HG03025 (cell line): Measurements from ENCODE around the gene PDXK.
"Not testable (repeated sequence)": the region's sequence is repeated elsewhere in the genome, so short reads cannot be mapped to it uniquely, and the experiment has no call there.

Experiments
- ATAC-seq: cut with Tn5 transposase; IDR thresholded peaks from one replicate; pipeline ENCODE4 v1.9.1; 2021; ENCODE audit warnings: mild to moderate bottlenecking, moderate library complexity; ENCODE audit not compliant: unreplicated experiment, low FRiP score

The PDXK gene

DNA sequence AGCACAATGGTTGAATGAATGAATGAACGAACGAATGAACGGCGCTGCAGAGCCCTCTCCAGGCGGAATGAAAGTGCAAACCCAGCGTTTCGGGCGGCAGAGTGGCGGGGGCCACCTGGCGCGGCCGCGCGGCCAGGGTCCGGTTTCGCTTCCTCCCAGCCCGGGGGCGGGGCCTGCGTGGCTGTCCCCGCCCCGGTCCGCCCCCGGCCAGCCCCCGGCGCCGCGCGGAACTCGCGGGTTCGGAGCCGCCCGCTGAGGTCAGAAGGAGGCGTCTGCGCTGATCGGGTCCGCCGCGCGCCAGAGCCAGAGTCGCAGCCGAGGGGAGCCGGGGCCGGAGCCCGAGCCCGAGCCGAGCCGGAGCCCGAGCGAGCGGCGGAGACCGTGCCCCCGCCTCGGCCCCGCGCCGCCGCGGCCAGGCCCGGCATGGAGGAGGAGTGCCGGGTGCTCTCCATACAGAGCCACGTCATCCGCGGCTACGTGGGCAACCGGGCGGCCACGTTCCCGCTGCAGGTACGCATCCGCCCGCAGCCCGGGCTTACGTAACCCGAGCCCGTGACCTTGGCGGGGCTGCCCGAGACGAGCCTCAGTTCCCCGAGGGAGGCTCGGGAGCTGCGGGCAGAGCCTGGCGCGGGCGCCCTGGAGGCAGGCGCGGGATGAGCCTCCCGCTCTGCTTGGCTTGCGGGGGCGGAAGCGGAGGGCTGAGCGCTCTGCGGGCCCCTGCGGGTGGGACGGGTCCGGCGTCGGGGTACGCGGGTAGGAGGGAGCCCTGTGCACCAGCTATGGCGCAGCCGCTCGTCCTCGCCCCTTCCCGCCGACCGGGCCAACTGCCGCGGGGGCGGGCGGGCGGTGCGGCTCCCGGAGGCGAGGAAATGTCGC lies at the start of gene PDXK:
Gene PDXK, plus strand, starts transcription at position 258 of the 876 bp plus-strand sequence. Its CDS starts 166 bp downstream, at position 424.
- ATAC-seq = peak; percentile 70

DNA sequence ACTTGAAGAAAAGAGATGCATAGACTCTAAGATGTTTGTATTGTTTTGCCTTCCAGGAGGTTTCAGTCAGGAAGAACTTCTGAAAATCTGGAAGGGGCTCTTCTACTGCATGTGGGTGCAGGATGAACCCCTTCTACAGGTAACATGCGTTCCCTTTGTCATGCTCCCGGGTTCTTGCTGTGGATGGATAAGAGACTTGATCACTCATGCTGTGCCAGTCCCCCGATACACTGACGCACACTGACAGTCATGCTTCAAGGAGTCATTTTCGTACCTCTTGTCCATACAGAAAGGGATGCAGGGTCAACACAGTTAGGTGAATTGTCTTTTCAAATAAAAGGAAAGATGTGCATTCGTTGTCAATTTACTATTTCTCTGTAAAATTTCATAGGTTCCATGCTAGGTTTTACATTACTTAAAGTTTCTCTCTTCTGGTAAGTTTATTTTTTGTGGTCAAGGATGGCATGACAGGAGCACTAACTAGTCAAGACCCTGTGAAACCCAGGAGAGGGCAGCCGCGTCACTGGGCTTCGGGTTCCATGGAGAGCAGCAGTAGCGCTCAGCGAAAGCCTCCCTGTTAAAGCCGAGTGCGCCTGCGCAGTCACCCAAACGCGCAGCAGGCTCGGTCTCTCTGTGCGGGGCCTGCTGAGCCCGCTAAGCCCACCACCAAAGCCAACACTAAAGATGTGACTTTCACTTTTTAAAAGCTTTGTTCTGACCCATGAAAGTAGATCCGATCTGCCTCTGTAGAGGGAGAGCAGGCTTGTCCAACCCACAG lies 48.9 kb upstream of the PDXK start:
- no peak for ATAC-seq

DNA sequence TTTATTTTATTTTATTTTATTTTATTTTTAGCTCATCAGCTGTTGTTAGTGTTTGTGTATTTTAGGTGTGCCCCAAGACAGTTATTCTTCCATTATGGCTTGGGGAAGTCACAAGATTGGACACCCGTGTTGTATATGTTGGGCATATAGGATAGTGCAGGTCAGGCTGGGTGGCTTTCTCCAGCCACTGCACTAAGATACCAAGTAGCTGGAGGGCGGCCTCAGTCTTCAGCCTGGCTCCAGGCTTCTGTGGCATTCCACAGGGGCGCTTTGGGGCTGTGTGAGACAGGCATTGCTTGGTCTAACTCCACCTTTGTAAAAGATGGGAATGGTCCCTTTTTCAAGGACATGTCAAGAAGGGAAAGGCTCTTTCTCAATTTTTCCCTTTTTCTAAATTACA lies 43.1 kb upstream of the PDXK start:
- no peak for ATAC-seq

DNA sequence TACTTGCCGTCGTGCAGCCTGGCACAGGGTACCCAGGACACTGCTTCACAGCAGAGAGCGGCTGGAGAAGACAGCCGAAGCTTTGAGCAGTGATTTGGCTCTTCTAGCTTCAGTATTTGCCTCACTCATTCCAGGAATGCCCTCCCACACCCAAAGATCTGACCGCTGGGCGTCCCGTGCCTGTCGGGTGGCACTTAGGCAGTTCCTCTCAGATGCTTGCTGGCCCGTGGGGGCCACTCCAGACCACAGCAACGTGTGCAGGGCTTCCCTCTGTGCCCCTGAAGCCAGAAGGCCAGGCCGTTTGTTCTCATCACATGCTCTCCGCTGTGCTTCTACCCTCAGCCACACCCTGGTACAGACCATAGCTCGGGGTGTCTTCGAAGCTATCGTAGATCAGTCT lies 42.5 kb upstream of the PDXK start:
- no peak for ATAC-seq

DNA sequence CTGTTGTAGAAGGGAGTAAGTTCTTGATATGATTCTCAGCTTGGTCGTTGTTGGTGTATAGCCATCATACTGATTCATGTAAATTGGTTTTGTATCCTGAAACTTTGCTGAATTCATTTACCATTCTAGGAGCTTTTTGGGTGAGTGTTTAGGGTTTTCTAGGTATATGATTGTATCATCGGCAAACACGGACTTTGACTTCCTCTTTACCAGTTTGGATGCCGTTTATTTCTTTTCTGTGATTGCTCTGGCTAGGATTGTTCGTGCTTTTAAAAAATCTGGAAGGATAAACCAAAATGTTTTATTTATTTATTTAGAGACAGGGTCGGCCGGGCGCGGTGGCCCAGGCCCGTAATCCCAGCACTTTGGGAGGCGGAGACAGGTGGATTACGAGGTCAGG lies 39.0 kb upstream of the PDXK start:
- ATAC-seq = no peak

DNA sequence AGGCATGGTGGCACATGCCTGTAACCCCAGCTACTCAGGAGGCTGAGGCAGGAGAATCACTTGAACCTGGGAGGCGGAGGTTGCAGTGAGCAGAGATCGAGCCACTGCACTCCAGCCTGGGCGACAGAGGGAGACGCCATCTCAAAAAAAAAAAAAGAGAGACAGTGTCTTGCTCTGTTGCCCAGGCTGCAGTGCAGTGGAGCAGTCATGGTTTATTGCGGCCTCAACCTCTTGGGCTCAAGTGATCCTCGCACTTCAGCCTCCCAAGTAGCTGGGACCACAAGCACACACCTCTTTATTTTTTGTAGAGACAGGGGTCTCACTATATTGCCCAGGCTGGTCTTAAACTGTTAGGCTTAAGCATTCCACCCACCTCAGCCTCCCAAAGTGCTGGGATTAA lies 38.5 kb upstream of the PDXK start:
- ATAC-seq = not testable (repeated sequence)

DNA sequence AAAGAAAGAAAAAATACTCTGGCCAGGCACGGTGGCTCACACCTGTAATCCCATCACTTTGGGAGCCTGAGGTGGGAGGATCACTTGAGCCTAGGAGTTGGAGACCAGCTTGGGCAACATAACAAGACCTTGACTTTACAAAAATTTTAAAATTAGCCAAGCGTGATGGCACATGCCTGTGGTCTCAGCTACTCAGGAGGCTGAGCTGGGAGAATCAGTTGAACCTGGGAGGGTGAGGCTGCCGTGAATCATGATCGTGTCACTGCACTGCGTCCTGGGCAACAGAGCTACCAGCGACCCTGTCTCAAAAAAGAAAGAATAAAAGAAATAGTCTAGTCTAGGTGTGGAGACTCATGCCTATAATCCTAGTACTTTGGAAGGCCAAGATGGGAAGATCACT lies 37.3 kb upstream of the PDXK start:
- no peak for ATAC-seq

DNA sequence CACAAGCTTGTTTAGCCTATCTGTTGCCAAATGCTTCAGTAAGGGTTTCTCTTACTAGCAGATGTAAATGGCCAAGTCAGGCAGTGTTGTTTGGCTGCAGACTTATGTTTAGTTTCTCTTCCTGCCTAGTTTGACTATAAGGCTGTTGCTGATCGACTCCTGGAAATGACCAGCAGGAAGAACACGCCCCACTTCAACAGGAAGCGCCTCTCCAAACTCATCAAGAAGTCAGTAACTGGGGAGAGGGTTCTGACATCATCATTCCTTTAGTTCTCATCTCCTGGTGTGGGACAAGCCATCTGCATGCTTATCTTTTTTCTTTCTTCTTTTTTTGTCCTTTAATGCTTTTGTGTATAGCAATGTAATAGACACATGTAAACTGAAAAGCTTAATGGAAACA lies 34.5 kb upstream of the PDXK start:
- ATAC-seq = no peak

DNA sequence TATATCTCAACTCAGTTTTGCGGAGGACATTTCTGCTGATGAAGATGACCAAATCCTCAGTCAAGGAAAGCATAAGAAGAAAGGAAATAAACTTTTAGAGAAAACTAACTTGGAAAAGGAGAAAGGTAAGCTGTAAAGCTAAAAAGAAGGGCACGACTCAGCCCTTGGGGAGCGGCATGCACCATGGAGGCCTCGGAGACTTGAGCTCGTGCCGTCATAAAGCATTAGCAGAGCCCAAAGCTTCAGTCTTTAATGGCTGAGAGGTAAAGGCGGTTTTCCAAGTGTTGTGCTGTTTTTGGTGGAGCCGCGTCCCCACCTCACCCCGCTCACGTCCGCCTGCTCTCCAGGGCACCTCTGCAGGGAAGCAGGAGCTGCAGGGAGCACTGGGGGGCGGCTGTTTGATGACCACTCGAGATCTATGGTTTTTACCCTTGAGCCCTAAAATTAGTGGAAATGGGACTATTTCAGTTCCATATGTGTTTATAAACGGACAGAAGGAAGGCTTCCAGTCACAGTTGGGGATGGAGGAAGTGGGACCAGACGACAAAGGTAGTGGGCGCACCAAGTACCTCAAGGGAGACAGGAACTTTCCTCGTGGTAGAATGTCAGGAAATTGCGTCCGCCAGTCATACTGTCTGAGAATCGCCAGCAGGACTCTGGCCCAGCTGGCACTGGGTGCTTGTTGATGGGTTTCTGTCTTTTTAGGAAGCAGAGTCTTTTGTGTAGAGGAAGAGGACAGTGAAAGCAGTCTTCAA lies 31.9 kb upstream of the PDXK start:
- ATAC-seq = no peak

DNA sequence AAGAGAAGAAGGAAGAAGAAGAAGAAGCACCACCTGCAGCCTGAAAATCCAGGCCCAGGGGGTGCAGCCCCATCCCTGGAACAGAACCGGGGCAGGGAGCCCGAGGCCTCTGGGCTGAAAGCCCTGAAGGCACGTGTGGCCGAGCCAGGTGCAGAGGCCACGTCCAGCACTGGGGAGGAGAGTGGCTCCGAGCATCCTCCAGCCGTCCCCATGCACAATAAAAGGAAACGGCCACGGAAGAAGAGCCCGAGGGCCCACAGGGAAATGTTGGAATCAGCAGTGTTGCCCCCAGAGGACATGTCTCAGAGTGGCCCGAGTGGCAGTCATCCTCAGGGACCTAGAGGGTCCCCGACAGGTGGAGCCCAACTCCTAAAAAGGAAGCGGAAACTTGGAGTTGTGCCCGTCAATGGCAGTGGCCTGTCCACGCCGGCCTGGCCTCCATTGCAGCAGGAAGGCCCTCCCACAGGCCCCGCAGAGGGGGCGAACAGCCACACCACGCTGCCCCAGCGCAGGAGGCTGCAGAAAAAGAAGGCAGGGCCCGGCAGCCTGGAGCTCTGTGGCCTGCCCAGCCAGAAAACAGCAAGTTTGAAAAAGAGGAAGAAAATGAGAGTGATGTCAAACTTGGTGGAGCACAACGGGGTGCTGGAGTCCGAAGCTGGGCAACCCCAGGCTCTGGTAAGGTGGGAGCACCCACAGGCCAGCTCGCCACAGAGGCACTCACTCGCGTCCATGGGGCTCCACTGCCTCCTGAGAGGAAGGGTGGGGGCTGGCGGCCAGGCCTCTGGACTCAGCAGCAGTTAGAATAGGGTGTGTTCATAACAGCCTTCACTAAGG lies 31.1 kb upstream of the PDXK start:
- ATAC-seq = no peak

DNA sequence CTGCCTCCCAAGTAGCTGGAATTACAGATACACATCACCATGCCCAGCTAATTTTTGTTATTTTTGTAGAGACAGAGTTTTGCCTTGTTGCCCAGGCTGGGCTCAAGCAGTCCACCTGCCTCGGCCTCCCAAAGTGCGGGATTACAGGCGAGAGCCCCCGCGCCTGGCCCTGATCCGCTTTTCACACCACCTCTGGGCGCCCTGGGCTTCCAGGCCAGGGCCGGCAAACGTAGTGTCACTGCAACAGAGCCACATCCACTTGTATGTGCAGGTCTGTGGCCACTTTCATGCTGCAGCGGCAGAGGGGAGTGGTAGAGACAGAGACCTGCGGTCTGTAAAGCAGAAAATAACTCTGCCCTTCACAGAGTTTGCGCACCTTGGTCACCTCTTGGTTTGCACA lies 30.0 kb upstream of the PDXK start:
- no peak for ATAC-seq

DNA sequence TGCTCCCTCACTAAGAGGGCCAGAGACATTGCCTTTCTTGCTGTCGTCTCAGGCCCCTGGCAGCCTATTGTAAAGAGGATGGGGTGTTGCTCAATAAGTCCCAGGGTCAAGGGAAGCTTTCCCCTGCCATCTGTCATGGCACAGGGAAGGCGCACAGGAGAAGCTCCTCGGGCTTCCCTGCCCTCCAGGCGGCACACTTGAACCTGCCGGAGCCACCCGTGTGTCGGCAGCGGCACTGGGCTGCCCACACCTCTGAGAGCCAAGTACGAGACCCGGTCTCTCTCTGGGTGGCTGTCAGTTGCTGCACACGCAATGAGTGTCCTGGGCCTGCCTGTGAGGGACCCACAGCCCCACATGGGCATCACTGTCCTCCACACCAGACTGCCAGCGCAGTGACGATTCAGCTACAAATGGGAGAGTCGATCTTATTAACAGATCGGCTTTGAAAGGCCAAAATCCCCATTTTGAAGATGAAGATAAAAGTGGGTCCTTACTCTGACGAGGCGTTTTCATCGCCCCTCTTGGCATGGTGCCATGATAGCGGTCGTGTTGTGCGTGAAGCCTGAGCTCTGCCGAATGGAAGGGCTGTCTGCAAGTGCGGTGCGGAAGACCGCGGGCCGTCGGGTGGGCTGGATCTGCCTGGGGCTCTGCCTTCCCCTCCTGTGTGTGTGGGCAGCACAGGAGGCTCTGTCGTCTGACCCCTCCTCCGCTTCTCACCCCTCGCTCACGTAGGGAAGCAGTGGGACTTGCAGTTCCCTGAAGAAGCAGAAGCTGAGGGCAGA lies 29.2 kb upstream of the PDXK start:
- ATAC-seq = no peak

DNA sequence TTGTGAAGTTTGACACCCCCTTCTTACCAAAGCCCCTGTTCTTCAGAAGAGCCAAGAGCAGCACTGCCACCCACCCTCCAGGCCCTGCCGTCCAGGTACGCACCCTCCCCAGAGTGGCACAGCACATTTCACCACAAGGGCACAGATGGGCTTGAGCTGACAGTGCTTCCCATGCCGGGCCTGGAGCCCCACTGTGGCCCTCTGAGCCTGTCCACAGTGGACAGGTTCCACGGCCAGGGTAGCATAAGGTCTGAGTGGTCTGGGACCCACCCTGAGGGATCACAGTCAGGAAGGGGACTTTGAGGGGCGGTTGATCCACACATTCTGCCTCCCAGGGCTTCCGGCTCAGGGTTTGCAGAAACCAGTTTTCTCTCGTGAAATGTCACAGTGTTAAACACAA lies 28.6 kb upstream of the PDXK start:
- no peak for ATAC-seq

DNA sequence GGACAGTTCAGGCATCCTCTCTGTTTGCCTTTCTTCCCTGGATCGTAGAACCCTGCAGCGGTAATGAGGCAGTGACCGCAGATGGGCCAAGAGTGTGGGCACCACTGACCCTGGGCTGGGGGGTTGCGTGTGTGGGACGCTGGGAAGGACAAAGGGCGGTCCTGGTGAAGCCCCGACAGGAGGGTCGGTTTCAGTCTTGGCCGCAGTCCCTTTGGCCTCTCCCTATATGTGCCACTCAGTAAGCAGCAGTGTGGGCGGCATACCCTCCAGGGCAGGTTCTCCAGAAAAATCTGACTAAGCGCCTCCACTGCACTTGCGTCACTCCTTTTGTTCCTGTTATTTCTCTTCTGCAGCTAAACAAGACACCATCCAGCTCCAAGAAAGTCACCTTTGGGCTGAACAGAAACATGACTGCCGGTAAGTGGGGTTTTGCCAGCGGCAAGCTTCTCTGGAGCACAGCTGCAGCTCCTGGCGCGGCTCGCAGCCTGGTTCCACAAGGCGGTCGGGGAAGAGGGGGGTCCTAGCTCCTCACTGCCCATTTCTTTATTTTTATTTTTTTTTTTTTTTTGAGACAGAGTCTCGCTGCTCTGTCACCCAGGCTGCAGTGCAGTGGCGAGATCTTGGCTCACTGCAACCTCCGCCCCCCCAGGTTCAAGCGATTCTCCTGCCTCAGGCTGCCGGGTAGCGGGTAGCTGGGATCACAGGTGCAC lies 27.7 kb upstream of the PDXK start:
- no peak for ATAC-seq

DNA sequence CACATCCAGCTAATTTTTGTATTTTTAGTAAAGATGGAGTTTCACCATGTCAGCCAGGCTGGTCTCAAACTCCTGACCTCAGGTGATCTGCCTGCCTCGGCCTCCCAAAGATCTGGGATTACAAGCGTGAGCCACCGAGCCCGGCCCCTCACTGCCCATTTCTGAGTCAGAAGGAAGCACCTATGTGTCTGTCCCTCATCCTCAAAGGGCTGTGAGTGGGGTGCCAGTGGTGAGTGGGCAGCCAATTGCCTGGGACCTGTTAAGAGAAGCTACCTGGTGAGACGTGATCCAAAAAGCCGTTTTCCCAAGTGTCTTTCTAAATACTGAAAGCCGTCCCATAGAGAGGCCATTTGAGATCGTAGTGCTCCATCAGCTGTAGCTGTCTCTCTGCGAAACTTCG lies 27.1 kb upstream of the PDXK start:
- ATAC-seq = no peak

DNA sequence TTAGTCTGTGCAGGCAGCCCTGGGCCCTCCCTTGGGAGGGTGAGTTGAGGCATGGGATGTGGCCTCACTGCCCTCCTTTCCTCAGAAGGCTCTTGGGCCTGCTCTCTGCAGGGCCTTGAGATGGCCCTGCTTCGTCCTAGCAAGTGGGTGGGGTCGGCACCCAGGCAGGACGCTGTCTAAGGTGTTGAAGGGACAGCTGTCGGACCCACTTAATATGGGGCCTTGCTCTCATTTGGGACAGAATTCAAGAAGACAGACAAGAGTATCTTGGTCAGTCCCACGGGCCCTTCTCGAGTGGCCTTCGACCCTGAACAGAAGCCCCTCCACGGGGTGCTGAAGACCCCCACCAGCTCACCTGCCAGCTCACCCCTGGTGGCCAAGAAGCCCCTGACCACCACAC lies 26.0 kb upstream of the PDXK start:
- no peak for ATAC-seq

DNA sequence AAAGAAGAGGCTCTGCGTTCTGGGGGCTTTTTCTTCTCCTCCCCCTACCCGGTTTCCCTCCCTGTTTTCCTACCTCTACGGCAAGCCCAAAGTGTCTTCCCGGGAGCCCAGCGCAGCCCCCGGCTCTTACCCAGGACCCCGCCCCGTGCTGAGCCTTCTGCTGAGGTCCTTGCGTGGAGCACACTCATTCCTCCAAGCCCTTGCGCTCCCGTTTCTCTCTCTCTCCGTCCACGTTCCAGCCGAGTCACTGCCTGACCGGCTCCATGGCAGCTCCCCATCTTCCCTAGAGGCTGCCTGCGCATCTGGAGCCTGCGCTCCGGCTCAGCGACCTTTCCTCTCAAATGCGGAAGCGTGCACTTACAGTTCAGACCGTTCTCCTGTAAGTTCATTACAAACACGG lies 24.9 kb upstream of the PDXK start:
- ATAC-seq = no peak

DNA sequence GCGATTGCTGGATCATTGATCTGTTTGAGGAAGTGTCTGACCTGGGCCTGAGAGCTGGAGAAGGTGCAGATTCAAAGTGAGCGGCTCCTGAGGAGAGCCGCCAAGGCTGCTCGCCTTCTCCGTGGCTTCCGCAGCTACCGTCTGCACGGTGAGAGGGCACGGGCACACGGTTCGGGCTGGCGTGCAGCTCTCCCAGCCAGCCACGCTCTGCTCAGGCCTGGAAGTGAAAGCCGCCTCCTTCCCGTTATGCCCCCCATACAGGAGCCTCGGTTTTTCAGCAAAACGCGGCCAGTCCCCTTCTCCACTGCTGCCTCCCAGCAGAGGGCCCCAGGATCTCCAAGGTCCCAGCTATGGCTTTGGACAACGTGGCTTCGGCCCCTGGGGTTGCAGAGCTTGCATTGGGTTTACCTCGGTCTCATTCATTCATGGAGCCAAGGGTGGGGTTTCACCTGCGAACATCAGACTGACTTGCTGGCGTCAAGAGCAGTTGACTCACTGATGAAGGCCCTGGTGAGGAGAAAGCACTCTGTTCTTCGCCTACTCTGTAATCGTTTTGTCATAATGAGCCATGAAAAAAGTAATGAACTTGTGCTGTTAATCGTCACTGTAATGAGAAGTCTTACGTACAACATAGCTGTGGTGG lies 24.4 kb upstream of the PDXK start:
- no peak for ATAC-seq
